IPS DF 4.7 (cell line): ENCODE measurements around the gene CFHR2.
"Not testable (repeated sequence)": the region's sequence is repeated elsewhere in the genome, so short reads cannot be mapped to it uniquely, and the experiment has no call there.

ENCODE experiments used
- DNase-seq: peaks from one replicate; pipeline ENCODE4 v3.0.0-alpha.2; 2013; ENCODE audit warnings: low spot score; ENCODE audit errors: extremely low read depth

The CFHR2 gene

GRCh38 chr1:196943568-196943967 is at the start of gene CFHR2:
Gene CFHR2, plus strand, starts transcription at chr1:196943738. Its CDS starts 143 bp downstream, at chr1:196943881.
- DNase-seq = not testable (repeated sequence)

GRCh38 chr1:196896355-196896754 is 47.2 kb upstream of the CFHR2 start:
- no peak for DNase-seq

GRCh38 chr1:196897158-196897828 is 46.2 kb upstream of the CFHR2 start:
- DNase-seq = no peak

- DNase-seq = no peak
These were observed 41.2 kb upstream of the CFHR2 start for GRCh38 chr1:196902344-196902743.

GRCh38 chr1:196910215-196910614 is 33.3 kb upstream of the CFHR2 start:
- DNase-seq = no peak

GRCh38 chr1:196912283-196912682 is 31.3 kb upstream of the CFHR2 start:
- DNase-seq = not testable (repeated sequence)

GRCh38 chr1:196926839-196927238 is 16.7 kb upstream of the CFHR2 start:
- not testable (repeated sequence) for DNase-seq

- not testable (repeated sequence) for DNase-seq
These were observed 10.7 kb upstream of the CFHR2 start for GRCh38 chr1:196932853-196933252.

- DNase-seq = no peak
These were observed 9.9 kb upstream of the CFHR2 start for GRCh38 chr1:196933531-196934189.

- DNase-seq = not testable (repeated sequence)
These were observed 2.1 kb upstream of the CFHR2 start for GRCh38 chr1:196941474-196941873.

- DNase-seq = no peak
These were observed 8.3 kb downstream of the CFHR2 start for GRCh38 chr1:196951711-196952394.

GRCh38 chr1:196954778-196955177 is 11.2 kb downstream of the CFHR2 start:
- no peak for DNase-seq

GRCh38 chr1:196955926-196956325 is 12.4 kb downstream of the CFHR2 start:
- no peak for DNase-seq

- DNase-seq = no peak
These were observed 17.3 kb downstream of the CFHR2 start for GRCh38 chr1:196960854-196961253.

GRCh38 chr1:196970182-196970581 is 26.6 kb downstream of the CFHR2 start:
- no peak for DNase-seq

- no peak for DNase-seq
These were observed 32.7 kb downstream of the CFHR2 start for GRCh38 chr1:196976278-196976677.

GRCh38 chr1:196977278-196977677 is 33.7 kb downstream of the CFHR2 start, which contains the start of gene CFHR5:
Gene CFHR5, plus strand, starts transcription at chr1:196977556. Its CDS starts 109 bp downstream, at chr1:196977665.
- DNase-seq = no peak

- no peak for DNase-seq
These were observed 37.3 kb downstream of the CFHR2 start for GRCh38 chr1:196980859-196981258.

GRCh38 chr1:196982247-196982646 is 38.7 kb downstream of the CFHR2 start:
- DNase-seq = not testable (repeated sequence)

- peak; percentile 58 for DNase-seq
These were observed 48.5 kb downstream of the CFHR2 start for GRCh38 chr1:196991919-196992651.

GRCh38 chr1:196993916-196994315 is 50.4 kb downstream of the CFHR2 start:
- DNase-seq = no peak

GRCh38 chr1:196997423-196997822 is 53.9 kb downstream of the CFHR2 start:
- no peak for DNase-seq
